ENCODE results near the gene AP1M1.

The AP1M1 gene

DNA sequence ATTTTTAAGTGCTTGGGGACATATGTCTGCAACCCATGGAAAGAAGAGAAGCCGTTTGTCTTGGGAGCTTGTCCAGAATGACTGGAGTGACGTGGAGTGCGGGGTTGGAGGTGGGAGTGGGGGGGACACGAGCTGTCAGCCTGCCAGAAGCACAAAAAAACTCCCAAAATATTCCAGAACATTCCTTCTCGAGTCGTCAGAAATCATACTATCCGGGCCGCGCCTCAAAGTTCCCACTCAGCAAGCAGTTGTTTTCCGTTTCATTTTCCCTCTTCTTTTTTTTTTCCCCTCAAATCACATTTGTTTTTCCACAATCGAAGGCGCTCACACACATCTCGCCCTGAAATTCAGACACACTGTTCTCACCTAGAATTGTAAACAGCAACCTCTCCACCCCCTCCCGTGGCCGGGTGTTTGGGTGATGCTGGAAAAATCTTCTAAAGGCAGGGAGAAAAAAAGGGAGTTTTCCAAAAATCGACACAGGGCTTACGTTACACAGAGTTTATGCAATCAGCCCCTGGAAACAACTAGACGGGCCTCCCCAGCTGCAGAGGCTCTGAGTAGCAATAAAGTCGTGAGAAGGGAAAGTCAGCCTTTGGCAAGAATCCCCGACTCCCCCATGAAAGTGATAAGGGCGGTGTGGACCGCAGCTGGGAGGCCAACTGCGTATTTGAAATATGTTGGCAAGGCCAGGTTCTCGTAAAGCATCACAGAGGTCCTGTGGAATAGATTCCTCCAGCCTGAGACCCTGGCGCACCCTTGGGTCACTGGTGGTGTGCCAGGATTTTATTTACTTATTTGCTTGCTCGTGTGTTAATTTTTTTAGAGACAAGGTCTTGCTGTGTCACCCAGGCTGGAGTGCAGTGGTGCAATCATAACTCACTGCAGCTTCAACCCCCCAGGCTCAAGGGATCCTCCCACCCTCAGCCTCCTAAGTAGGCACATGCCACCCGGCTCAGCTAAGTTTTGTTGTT lies 95.7 kb downstream of the AP1M1 start:
- peak in 3 of 56 donors; percentile 7 to 27 (median 20) for DNase-seq

DNA sequence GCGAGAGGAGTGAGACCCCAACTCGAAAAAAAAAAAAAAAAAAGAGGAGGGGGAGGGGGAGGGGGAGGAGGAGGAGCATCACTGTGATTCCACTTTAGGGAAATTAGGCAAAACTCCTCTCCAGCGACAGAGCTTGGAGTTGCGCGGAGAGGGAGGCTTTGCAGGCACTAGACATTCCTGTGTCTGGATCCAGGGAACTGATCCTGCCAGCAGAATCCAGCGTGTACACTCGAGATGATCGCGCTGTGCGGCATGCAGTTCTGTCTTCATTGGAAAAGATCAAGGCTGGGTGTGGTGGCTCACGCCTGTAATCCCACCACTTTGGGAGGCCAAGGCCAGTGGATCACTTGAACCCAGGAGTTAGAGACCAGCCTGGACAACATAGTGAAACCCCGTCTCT lies 97.3 kb downstream of the AP1M1 start:
- no peak for DNase-seq

Data from nucleus accumbens (tissue), 56 donors.